ENCODE results near the gene TMCO4. TPM values are rescaled to one million over a fixed set of nuclear protein-coding genes. Genes with fewer than 3 reads are reported as not detected.

Gene TMCO4
- total and polyA plus RNA-seq, 2 donors (not counting 1 experiment from before 2014, with no cell fraction given), result 21.7 to 31.3 TPM

GRCh38 chr1:19682901-19683300, 116.8 kb downstream of the TMCO4 start:
- Histone ChIP-seq H3K4me2 (replicated peaks; ENCODE audit: low read depth, low read length, poor library complexity, severe bottlenecking) (no peak overlapping the region), H3K36me3 (replicated peaks in 1 of 2; ENCODE audit: control extremely low read depth in 1 of 2, control insufficient read depth in 1 of 2, extremely low read depth in 1 of 2, insufficient read depth in 2 of 2, low read length in 1 of 2) (peaks cover 0 to 12% of the 10 kb centered on the region in 2 experiments), H3K79me2 (ENCODE audit: control insufficient read depth, insufficient read depth, low read length) (no peaks in the 10 kb centered on the region), H4K20me1 (ENCODE audit: control insufficient read depth, insufficient read depth, low read length, poor library complexity, severe bottlenecking) (no peaks in the 10 kb centered on the region), H3K9me3 (ENCODE audit: control extremely low read depth in 1 of 3, control insufficient read depth in 2 of 3, insufficient read depth in 1 of 3, low read length in 2 of 3) (peaks cover 0 to 10% (median 0%) of the 10 kb centered on the region in 3 donors), H3K9ac (ENCODE audit: low read length) (no peak overlapping the region), H2AFZ (ENCODE audit: insufficient read depth, low read depth, low read length, poor library complexity, severe bottlenecking) (no peak overlapping the region), H3K4me3 (ENCODE audit: control extremely low read depth in 1 of 5, extremely low read depth in 1 of 5, insufficient read depth in 1 of 5, low read depth in 2 of 5, low read length in 4 of 5) (no peak overlapping the region), H3K27ac (ENCODE audit: low read length in 2 of 2) (no peak overlapping the region), H3K4me1 (ENCODE audit: control insufficient read depth in 2 of 2, insufficient read depth in 2 of 2, low read length in 2 of 2) (no peaks in the 10 kb centered on the region), H3K27me3 (replicated peaks in 1 of 4; ENCODE audit: control extremely low read depth in 1 of 4, control insufficient read depth in 3 of 4, insufficient read depth in 4 of 4, low read length in 3 of 4) (no peaks in the 10 kb centered on the region)
- intact Hi-C loops (cut with micrococcal nuclease), result no loop called here
- POLR2A ChIA-PET, result interaction anchor here (0.5 to 0.7 kb wide), 2 partner anchors 98 to 141 kb away, joined by 5 read pairs; no protein-coding TSS in a partner anchor
- Mint-ChIP-seq H3K27ac (no peak overlapping the region), H3K9me3 (ENCODE audit: insufficient read depth) (no peaks in the 10 kb centered on the region), H3K4me3 (no peak overlapping the region), H3K27me3 (no peaks in the 10 kb centered on the region), H3K4me1 (no peaks in the 10 kb centered on the region)
- DNase-seq (no peak), ATAC-seq (ENCODE audit: low read depth) (no peak)
- no peak for TF ChIP-seq CTCF (IDR thresholded peaks at IDR 0.05)
- no peak for TF ChIP-seq EZH2 (IDR thresholded peaks at IDR 0.05; ENCODE audit: borderline replicate concordance, insufficient read depth, low read depth, low read length, poor library complexity, severe bottlenecking)
- CTCF ChIA-PET, result interaction anchor here (0.7 to 1.1 kb wide), 2 partner anchors 29 to 116 kb away, joined by 4 read pairs; no protein-coding TSS in a partner anchor
- 96% methylated on average over 7 of the region's 7 CpGs for WGBS (ENCODE audit: insufficient coverage)

- intact Hi-C loops (cut with micrococcal nuclease), result no loop called here
These were observed 117.5 kb downstream of the TMCO4 start for GRCh38 chr1:19682257-19682656.

More at GRCh38 chr1:19682257-19682656, 117.5 kb downstream of the TMCO4 start:
- Histone ChIP-seq H2AFZ (ENCODE audit: insufficient read depth, low read depth, low read length, poor library complexity, severe bottlenecking) (no peak overlapping the region), H3K4me1 (ENCODE audit: control insufficient read depth in 2 of 2, insufficient read depth in 2 of 2, low read length in 2 of 2) (no peaks in the 10 kb centered on the region), H3K4me3 (ENCODE audit: control extremely low read depth in 1 of 5, extremely low read depth in 1 of 5, insufficient read depth in 1 of 5, low read depth in 2 of 5, low read length in 4 of 5) (no peak overlapping the region), H3K4me2 (replicated peaks; ENCODE audit: low read depth, low read length, poor library complexity, severe bottlenecking) (no peak overlapping the region), H3K79me2 (ENCODE audit: control insufficient read depth, insufficient read depth, low read length) (no peaks in the 10 kb centered on the region), H3K27ac (ENCODE audit: low read length in 2 of 2) (no peak overlapping the region), H3K9ac (ENCODE audit: low read length) (no peak overlapping the region), H3K9me3 (ENCODE audit: control extremely low read depth in 1 of 3, control insufficient read depth in 2 of 3, insufficient read depth in 1 of 3, low read length in 2 of 3) (peaks cover 0 to 4% (median 0%) of the 10 kb centered on the region in 3 donors), H3K36me3 (replicated peaks in 1 of 2; ENCODE audit: control extremely low read depth in 1 of 2, control insufficient read depth in 1 of 2, extremely low read depth in 1 of 2, insufficient read depth in 2 of 2, low read length in 1 of 2) (peaks cover 0 to 6% of the 10 kb centered on the region in 2 experiments), H3K27me3 (replicated peaks in 1 of 4; ENCODE audit: control extremely low read depth in 1 of 4, control insufficient read depth in 3 of 4, insufficient read depth in 4 of 4, low read length in 3 of 4) (no peaks in the 10 kb centered on the region), H4K20me1 (ENCODE audit: control insufficient read depth, insufficient read depth, low read length, poor library complexity, severe bottlenecking) (no peaks in the 10 kb centered on the region)
- Mint-ChIP-seq H3K4me1 (no peaks in the 10 kb centered on the region), H3K27me3 (peaks cover 2% of the 10 kb centered on the region), H3K9me3 (ENCODE audit: insufficient read depth) (no peaks in the 10 kb centered on the region), H3K27ac (no peak overlapping the region), H3K4me3 (no peak overlapping the region)
- CTCF ChIA-PET, result no interaction called here
- POLR2A ChIA-PET, result interaction anchor here (0.5 kb wide), 1 partner anchor 141 kb away, joined by 5 read pairs; no protein-coding TSS in a partner anchor
- TF ChIP-seq EZH2 (IDR thresholded peaks at IDR 0.05; ENCODE audit: borderline replicate concordance, insufficient read depth, low read depth, low read length, poor library complexity, severe bottlenecking), result no peak
- no peak for TF ChIP-seq CTCF (IDR thresholded peaks at IDR 0.05)
- no peak for DNase-seq
- WGBS (ENCODE audit: insufficient coverage), result 100% methylated on average over 3 of the region's 3 CpGs
- no peak for ATAC-seq (ENCODE audit: low read depth)

Data from B cell (primary cell).